Erythroblast (primary cell): ENCODE data around the gene CDH13.

Source experiments
- GATA1 ChIP-seq: IDR thresholded peaks from 2 replicates; pipeline ENCODE4 v1.6.1; 2011; ENCODE audit warnings: low read depth, mild to moderate bottlenecking, control low read depth, low read length, moderate library complexity
- POLR2A ChIP-seq: IDR thresholded peaks from 2 replicates; pipeline ENCODE4 v1.6.1; 2011; ENCODE audit warnings: mild to moderate bottlenecking, low read length

GRCh38 chr16:82935766-82936165 lies 309.0 kb downstream of the CDH13 start:
- no peak for TF ChIP-seq POLR2A
- TF ChIP-seq GATA1 = no peak
